GM18867 (cell line): ENCODE data around the gene ITIH1.

ENCODE experiments used
- ATAC-seq: cut with Tn5 transposase; IDR thresholded peaks from one replicate; pipeline ENCODE4 v1.9.1; 2021; ENCODE audit warnings: mild to moderate bottlenecking, moderate library complexity; ENCODE audit not compliant: unreplicated experiment

ITIH1 gene

DNA sequence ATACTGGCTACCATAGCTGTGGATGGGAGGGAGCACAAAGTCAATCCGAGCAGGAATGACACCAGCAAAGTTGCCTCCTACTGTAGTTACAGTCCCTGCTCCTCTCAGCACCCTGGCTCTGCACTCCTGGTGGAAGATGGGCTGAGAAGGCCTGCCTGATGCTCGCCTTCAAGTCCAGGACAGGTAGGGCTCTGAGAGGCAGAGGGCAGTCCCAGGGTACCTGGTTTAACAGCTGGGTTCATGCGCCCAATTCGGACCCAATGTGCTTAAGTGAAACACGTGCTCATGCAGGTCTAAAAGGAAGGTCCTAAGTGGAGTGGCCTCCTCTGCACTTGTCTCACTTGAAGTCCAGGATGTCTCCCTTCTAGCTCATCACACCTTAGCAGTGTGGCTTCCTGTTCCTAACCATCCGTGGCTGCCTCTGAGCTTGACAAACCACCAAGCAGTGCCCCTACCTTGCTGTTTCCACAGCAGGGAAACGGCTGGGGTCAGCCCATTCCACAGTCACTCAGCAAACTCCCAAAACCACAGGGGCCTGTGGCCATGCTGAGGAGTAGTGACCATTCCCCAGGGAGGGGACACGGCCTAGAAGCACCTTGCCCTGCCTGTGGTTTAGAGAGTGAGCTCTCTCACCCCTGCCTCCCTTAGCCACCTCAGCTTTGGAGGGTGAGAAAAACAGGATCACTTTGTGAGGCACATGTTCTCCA is 61.3 kb downstream of the ITIH1 start:
- ATAC-seq, result no peak

DNA sequence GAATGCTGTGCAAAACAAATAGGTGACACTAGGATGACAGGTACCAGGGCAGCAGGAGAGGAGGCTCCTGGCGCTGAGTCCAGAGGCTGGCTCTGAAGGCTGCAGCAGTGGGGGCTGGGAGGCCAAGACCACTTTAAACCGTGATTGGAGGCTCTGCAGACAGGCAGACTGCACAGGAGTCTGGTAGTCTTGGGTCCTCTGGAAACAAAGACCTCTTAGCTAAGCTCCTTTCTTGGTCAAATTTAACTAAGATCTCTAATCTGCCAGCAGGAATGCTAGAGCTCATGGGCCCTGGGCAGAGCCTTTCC is 61.8 kb downstream of the ITIH1 start:
- ATAC-seq, result no peak

DNA sequence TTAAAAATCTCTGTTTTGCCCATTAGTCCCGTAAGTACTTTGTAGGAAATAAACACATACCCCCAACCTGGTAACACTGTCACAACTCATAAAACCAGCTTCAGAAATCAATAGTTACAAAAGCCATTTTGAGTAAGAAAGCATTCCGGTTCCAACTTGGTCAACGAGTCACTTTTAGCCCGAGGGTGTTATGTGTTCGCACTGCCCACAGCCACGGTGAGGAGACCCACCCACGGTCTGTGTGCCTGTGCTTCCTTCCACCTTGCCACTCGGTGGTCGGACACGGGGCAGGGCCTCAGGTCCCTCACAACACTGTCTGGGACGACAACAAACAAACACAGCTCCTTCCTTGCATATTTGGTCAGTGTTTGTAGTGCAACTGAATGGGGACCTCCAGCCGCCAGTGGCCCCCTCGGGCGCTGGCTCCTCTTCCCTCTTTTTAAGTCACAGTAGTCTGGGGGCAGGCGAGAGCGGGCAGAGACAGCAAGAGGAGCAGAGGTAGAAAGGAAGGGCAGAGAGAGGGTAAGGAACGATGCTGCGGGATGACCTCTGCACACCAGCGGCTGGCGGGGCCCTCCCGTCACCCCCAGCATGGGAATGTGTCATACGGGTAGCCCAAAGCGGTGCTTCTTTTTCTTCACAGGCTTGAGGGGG is 62.6 kb downstream of the ITIH1 start:
- ATAC-seq, result no peak

DNA sequence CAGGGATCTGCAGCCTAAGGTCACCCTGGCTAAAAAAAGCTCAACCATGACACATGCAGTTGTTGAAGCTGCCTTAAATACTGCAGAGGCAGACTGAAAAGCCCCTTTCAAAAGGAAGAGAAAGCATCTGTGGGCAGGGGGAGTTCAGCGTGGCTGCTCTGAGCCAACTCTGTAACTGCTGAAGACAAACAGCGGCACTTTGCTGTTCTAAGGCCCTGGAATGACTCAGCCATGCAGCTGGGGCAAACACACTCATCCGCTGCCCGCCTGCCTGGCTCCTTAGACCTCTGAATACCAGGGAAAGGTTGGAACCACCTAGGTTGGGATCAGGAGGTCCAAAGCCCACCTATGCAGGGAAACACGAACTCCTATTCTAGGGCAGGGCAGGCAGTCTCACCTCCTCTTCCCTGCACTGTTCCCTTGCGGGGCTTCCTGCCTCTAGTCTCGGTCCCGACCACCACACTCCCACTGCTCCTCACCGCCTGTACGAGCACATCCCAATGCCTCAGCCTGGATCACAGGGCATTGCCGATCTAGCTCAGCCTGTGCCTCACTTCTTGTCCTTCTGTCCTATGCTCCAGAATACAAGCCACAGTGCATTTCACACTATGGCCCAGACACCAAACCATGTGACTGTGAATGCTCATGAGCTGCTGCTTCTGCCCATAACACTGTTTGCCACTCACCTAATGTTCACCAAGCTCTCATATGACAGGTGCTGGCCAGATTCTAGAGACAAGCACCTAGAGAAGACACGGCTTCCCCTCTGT is 64.0 kb downstream of the ITIH1 start:
- no peak for ATAC-seq
